RPMI8226 (cell line): ENCODE results near the gene TMEM190.
A peak's percentile ranks its signal among the peaks of the same experiment; 100 is the strongest.
"Not testable (repeated sequence)": the region's sequence is repeated elsewhere in the genome, so short reads cannot be mapped to it uniquely, and the experiment has no call there.

Experiments
- DNase-seq: peaks from one replicate; pipeline ENCODE4 v3.0.0-alpha.2; 2015

TMEM190 gene

GRCh38 chr19:55376241-55376933, at the start of gene TMEM190:
Gene TMEM190, plus strand, starts transcription at chr19:55376826. Its CDS starts 28 bp downstream, at chr19:55376854.
- peak; percentile 23 for DNase-seq

GRCh38 chr19:55328774-55329318, 47.8 kb upstream of the TMEM190 start:
- not testable (repeated sequence) for DNase-seq

- DNase-seq, result not testable (repeated sequence)
Measured at GRCh38 chr19:55329791-55330190, 46.8 kb upstream of the TMEM190 start.

GRCh38 chr19:55333870-55334269, 42.8 kb upstream of the TMEM190 start:
- DNase-seq, result no peak

- DNase-seq, result no peak
Measured at GRCh38 chr19:55336101-55336500, 40.5 kb upstream of the TMEM190 start.

- peak; percentile 100 for DNase-seq
Measured at GRCh38 chr19:55339105-55339888, 37.3 kb upstream of the TMEM190 start, which contains the start of gene KMT5C. Gene KMT5C, plus strand, starts transcription at chr19:55339876. Its CDS starts 2,061 bp downstream, at chr19:55341937.

GRCh38 chr19:55339889-55340783, 36.5 kb upstream of the TMEM190 start:
- DNase-seq, result peak; percentile 41

- DNase-seq, result peak; percentile 38
Measured at GRCh38 chr19:55340784-55341147, 35.9 kb upstream of the TMEM190 start.

- peak; percentile 78 for DNase-seq
Measured at GRCh38 chr19:55341171-55341588, 35.4 kb upstream of the TMEM190 start.

- no peak for DNase-seq
Measured at GRCh38 chr19:55341595-55342531, 34.8 kb upstream of the TMEM190 start.

GRCh38 chr19:55344444-55344843, 32.2 kb upstream of the TMEM190 start:
- DNase-seq, result no peak

GRCh38 chr19:55345101-55345817, 31.4 kb upstream of the TMEM190 start:
- DNase-seq, result no peak

GRCh38 chr19:55345818-55346724, 30.6 kb upstream of the TMEM190 start:
- DNase-seq, result no peak

GRCh38 chr19:55346725-55347441, 29.7 kb upstream of the TMEM190 start:
- no peak for DNase-seq

- DNase-seq, result no peak
Measured at GRCh38 chr19:55347442-55348009, 29.1 kb upstream of the TMEM190 start.

GRCh38 chr19:55348317-55349034, 28.1 kb upstream of the TMEM190 start:
- no peak for DNase-seq

- no peak for DNase-seq
Measured at GRCh38 chr19:55350620-55351315, 25.9 kb upstream of the TMEM190 start.
